DMS79 (cell line): ENCODE data around the gene ZBTB7C.

ENCODE experiments used
- DNase-seq: peaks from one replicate; lab custom pipeline; 2025; lab: John Stamatoyannopoulos, UW

Gene ZBTB7C

GRCh38 chr18:48055351-48055750 is 353.8 kb downstream of the ZBTB7C start:
- DNase-seq: no peak

GRCh38 chr18:48053881-48054816 is 355.0 kb downstream of the ZBTB7C start:
- no peak for DNase-seq

GRCh38 chr18:48052842-48053241 is 356.3 kb downstream of the ZBTB7C start:
- no peak for DNase-seq

GRCh38 chr18:48051945-48052840 is 357.0 kb downstream of the ZBTB7C start:
- peak; percentile 53 for DNase-seq

GRCh38 chr18:48050176-48050575 is 359.0 kb downstream of the ZBTB7C start:
- no peak for DNase-seq

- DNase-seq: no peak
These were observed 359.4 kb downstream of the ZBTB7C start for GRCh38 chr18:48049757-48050156.

- no peak for DNase-seq
These were observed 360.9 kb downstream of the ZBTB7C start for GRCh38 chr18:48048251-48048650.

- no peak for DNase-seq
These were observed 362.3 kb downstream of the ZBTB7C start for GRCh38 chr18:48046843-48047242.

GRCh38 chr18:48045744-48046143 is 363.4 kb downstream of the ZBTB7C start:
- DNase-seq: no peak

GRCh38 chr18:48044944-48045343 is 364.2 kb downstream of the ZBTB7C start:
- DNase-seq: no peak

GRCh38 chr18:48043166-48043565 is 366.0 kb downstream of the ZBTB7C start:
- DNase-seq: no peak

GRCh38 chr18:48042431-48042830 is 366.8 kb downstream of the ZBTB7C start:
- no peak for DNase-seq

GRCh38 chr18:48040457-48041110 is 368.6 kb downstream of the ZBTB7C start:
- no peak for DNase-seq

GRCh38 chr18:48039769-48040215 is 369.4 kb downstream of the ZBTB7C start:
- no peak for DNase-seq

GRCh38 chr18:48038636-48039035 is 370.5 kb downstream of the ZBTB7C start:
- no peak for DNase-seq

GRCh38 chr18:48037481-48038271 is 371.5 kb downstream of the ZBTB7C start:
- no peak for DNase-seq

- peak; percentile 35 for DNase-seq
These were observed 372.4 kb downstream of the ZBTB7C start for GRCh38 chr18:48036641-48037421.

GRCh38 chr18:48036226-48036625 is 373.0 kb downstream of the ZBTB7C start:
- no peak for DNase-seq

GRCh38 chr18:48035556-48035860 is 373.7 kb downstream of the ZBTB7C start:
- no peak for DNase-seq

- DNase-seq: no peak
These were observed 374.3 kb downstream of the ZBTB7C start for GRCh38 chr18:48034651-48035555.
